Uterus (tissue), 2 donors: ENCODE results near the gene BACH2.

Experiments
- CTCF ChIP-seq, 4 experiments: fragments of 200-600 bp in 2 of 4; fragments of 450-650 bp in 2 of 4; sonication (generic) in 2 of 4; IDR thresholded peaks; one replicate each; pipeline ENCODE4 v1.5.1; 2016 to 2019; ENCODE audit warnings: antibody characterized with exemption in 4 of 4, mild to moderate bottlenecking in 2 of 4, moderate library complexity in 1 of 4
- POLR2A ChIP-seq, 2 donors: fragments of 450-650 bp; IDR thresholded peaks; one replicate each; pipeline ENCODE4 v1.6.1; 2016; ENCODE audit warnings: antibody characterized with exemption in 2 of 2, mild to moderate bottlenecking in 1 of 2, moderate library complexity in 1 of 2

- no peak for TF ChIP-seq POLR2A (IDR thresholded peaks at IDR 0.05)
- TF ChIP-seq CTCF (IDR thresholded peaks at IDR 0.05), result no peak
These were observed 77.8 kb downstream of the BACH2 start for GRCh38 chr6:90218959-90219208.
